ENCODE data around the gene KCNK4. TPM values are rescaled to one million over a fixed set of nuclear protein-coding genes. Genes with fewer than 3 reads are reported as not detected.

Gene KCNK4
- total and polyA plus RNA-seq, 11 donors: not detected

GRCh38 chr11:64320556-64320955, 29.5 kb downstream of the KCNK4 start:
- Histone ChIP-seq H3K4me3 (no peak overlapping the region), H3K4me1 (peaks cover 0 to 26% (median 17%) of the 10 kb centered on the region in 12 donors), H3K9me3 (no peaks in the 10 kb centered on the region), H3K27ac (no peak overlapping the region), H3K27me3 (no peaks in the 10 kb centered on the region), H3K36me3 (peaks cover 0 to 31% (median 18%) of the 10 kb centered on the region in 9 donors)
- 92 to 96% (median 96%) methylated on average over 7 of the region's 7 CpGs for WGBS, 4 donors
- ATAC-seq: no peak
- intact Hi-C loops (cut with DNase I): no loop called here
- no peak for TF ChIP-seq CTCF (IDR thresholded peaks at IDR 0.05)
- no peak for DNase-seq

DNA sequence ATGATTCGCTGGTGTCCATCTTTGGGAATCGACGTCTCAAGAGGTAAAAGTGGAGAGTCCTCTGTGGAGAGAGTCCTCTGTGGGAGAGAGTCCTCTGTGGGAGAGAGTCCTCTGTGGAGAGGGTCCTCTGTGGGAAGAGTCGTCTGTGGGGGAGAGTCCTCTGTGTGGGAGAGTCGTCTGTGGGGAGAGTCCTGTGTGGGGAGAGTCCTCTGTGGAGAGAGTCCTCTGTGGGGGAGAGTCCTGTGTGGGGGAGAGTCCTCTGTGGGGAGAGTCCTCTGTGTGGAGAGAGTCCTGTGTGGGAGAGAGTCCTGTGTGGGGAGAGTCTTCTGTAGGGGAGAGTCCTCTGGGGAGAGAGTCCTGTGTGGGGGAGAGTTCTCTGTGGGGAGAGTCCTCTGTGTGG, 29.9 kb downstream of the KCNK4 start:
- ATAC-seq: no peak
- Histone ChIP-seq H3K27me3 (no peaks in the 10 kb centered on the region), H3K27ac (no peak overlapping the region), H3K4me1 (peaks cover 0 to 25% (median 17%) of the 10 kb centered on the region in 12 donors), H3K36me3 (peaks cover 0 to 27% (median 14%) of the 10 kb centered on the region in 9 donors), H3K9me3 (no peaks in the 10 kb centered on the region), H3K4me3 (no peak overlapping the region)
- intact Hi-C loops (cut with DNase I): no loop called here
- DNase-seq: no peak
- TF ChIP-seq POLR2A (IDR thresholded peaks at IDR 0.05) (no peak), CTCF (IDR thresholded peaks at IDR 0.05) (no peak)
- WGBS, 4 donors: 82 to 89% (median 87%) methylated on average over 5 of the region's 5 CpGs

GRCh38 chr11:64321533-64321932, 30.4 kb downstream of the KCNK4 start:
- intact Hi-C loops (cut with DNase I): no loop called here
- Histone ChIP-seq H3K4me3 (no peak overlapping the region), H3K27me3 (no peaks in the 10 kb centered on the region), H3K36me3 (peaks cover 0 to 24% (median 10%) of the 10 kb centered on the region in 9 donors), H3K9me3 (no peaks in the 10 kb centered on the region), H3K27ac (no peak overlapping the region), H3K4me1 (peaks cover 0 to 20% (median 14%) of the 10 kb centered on the region in 12 donors)
- DNase-seq (no peak), ATAC-seq (no peak)
- 92 to 97% (median 94%) methylated on average over 5 of the region's 5 CpGs for WGBS, 4 donors
- no peak for TF ChIP-seq POLR2A (IDR thresholded peaks at IDR 0.05)
- no peak for TF ChIP-seq CTCF (IDR thresholded peaks at IDR 0.05)

GRCh38 chr11:64322925-64323260, 31.8 kb downstream of the KCNK4 start:
- Histone ChIP-seq H3K27ac (no peak overlapping the region), H3K4me1 (peaks cover 0 to 14% (median 8%) of the 10 kb centered on the region in 12 donors), H3K4me3 (no peak overlapping the region), H3K27me3 (no peaks in the 10 kb centered on the region), H3K9me3 (peaks cover 0 to 5% (median 0%) of the 10 kb centered on the region in 12 donors), H3K36me3 (peaks cover 0 to 24% (median 10%) of the 10 kb centered on the region in 9 donors)
- no peak for ATAC-seq
- intact Hi-C loops (cut with DNase I): no loop called here
- no peak for TF ChIP-seq POLR2A (IDR thresholded peaks at IDR 0.05)
- no peak for TF ChIP-seq CTCF (IDR thresholded peaks at IDR 0.05)
- no peak for DNase-seq
- 82 to 98% (median 86%) methylated on average over 4 to 7 of the region's 7 CpGs for WGBS, 4 donors
